Ishikawa (cell line): ENCODE data around the gene ANKRD55.

Experiments used
- CREB1 ChIP-seq: IDR thresholded peaks from 2 replicates; pipeline ENCODE4 v1.6.1; 2012; ENCODE audit warnings: low read depth
- EGR1 ChIP-seq: IDR thresholded peaks from 2 replicates; pipeline ENCODE4 v1.6.1; 2012
- EP300 ChIP-seq: IDR thresholded peaks from 2 replicates; pipeline ENCODE4 v1.6.1; 2012; ENCODE audit warnings: borderline replicate concordance
- NFIC ChIP-seq: IDR thresholded peaks from 2 replicates; pipeline ENCODE4 v1.6.1; 2012
- RAD21 ChIP-seq: IDR thresholded peaks from 2 replicates; pipeline ENCODE4 v1.6.1; 2012; ENCODE audit warnings: low read depth
- TEAD4 ChIP-seq: IDR thresholded peaks from 2 replicates; pipeline ENCODE4 v1.6.1; 2012

GRCh38 chr5:56088967-56089829 is 143.9 kb downstream of the ANKRD55 start:
- TF ChIP-seq EP300 = no peak
- no peak for TF ChIP-seq RAD21
- TF ChIP-seq TEAD4 = no peak
- TF ChIP-seq EGR1 = no peak
- TF ChIP-seq NFIC = no peak
- TF ChIP-seq CREB1 = no peak
